Nephron progenitor cell (in vitro differentiated cells): ENCODE data around the gene RBM20.
A peak's percentile ranks its signal among the peaks of the same experiment; 100 is the strongest.
"Not testable (repeated sequence)": the region's sequence is repeated elsewhere in the genome, so short reads cannot be mapped to it uniquely, and the experiment has no call there.

Experiments
- DNase-seq: peaks from one replicate; pipeline ENCODE4 v3.0.0; 2021
- H3K27ac Mint-ChIP-seq: 2 replicates; pipeline ENCODE4 v1.8.0; 2021; ENCODE audit warnings: mild to moderate bottlenecking, moderate library complexity, mixed read lengths
- H3K27me3 Mint-ChIP-seq: 2 replicates; pipeline ENCODE4 v1.8.0; 2021; ENCODE audit warnings: mild to moderate bottlenecking, low read depth, mixed read lengths; ENCODE audit not compliant: poor library complexity
- H3K36me3 Mint-ChIP-seq: 2 replicates; pipeline ENCODE4 v1.8.0; 2021; ENCODE audit warnings: low read depth, mixed read lengths
- H3K4me1 Mint-ChIP-seq: 2 replicates; pipeline ENCODE4 v1.8.0; 2021; ENCODE audit warnings: mixed read lengths
- H3K4me3 Mint-ChIP-seq: 2 replicates; pipeline ENCODE4 v1.8.0; 2021; ENCODE audit warnings: mild to moderate bottlenecking, moderate library complexity, mixed read lengths
- H3K9me3 Mint-ChIP-seq: 2 replicates; pipeline ENCODE4 v1.8.0; 2021; ENCODE audit warnings: mild to moderate bottlenecking, moderate library complexity, mixed read lengths
- TF ChIP-seq, protein P1 (sequence below): fragments of 200-600 bp; sonication (generic); IDR thresholded peaks from 2 replicates; pipeline ENCODE4 v1.5.0; 2021; ENCODE audit warnings: antibody characterized with exemption

The RBM20 gene

DNA sequence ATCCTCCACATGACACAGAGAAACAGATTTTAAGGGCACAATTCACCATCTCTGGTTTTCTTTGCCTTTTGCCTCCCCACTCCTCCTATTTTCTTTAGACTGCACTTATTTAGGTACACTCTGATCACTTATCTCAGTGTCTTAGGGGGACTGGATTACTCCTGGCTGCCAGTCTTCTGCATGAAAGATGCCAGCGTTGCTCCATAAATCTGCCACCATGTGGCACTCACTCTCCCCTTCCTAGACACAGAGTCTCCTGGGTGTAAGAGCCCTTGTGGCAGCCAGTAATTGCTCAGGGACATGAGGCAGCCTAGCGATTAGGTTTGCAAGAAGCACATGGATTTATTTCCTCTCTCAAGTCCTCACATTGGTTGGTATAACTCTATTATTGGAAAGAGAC lies 34.5 kb upstream of the RBM20 start:
- Mint-ChIP-seq H3K9me3 (no peaks in the 10 kb centered on the region), H3K27ac (peak overlapping the region; percentile 60), H3K36me3 (peaks cover 14% of the 10 kb centered on the region), H3K4me3 (no peak overlapping the region), H3K4me1 (peaks cover 17% of the 10 kb centered on the region), H3K27me3 (peaks cover 6% of the 10 kb centered on the region)
- TF ChIP-seq, protein P1, sequence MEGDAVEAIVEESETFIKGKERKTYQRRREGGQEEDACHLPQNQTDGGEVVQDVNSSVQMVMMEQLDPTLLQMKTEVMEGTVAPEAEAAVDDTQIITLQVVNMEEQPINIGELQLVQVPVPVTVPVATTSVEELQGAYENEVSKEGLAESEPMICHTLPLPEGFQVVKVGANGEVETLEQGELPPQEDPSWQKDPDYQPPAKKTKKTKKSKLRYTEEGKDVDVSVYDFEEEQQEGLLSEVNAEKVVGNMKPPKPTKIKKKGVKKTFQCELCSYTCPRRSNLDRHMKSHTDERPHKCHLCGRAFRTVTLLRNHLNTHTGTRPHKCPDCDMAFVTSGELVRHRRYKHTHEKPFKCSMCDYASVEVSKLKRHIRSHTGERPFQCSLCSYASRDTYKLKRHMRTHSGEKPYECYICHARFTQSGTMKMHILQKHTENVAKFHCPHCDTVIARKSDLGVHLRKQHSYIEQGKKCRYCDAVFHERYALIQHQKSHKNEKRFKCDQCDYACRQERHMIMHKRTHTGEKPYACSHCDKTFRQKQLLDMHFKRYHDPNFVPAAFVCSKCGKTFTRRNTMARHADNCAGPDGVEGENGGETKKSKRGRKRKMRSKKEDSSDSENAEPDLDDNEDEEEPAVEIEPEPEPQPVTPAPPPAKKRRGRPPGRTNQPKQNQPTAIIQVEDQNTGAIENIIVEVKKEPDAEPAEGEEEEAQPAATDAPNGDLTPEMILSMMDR = no peak
- no peak for DNase-seq

DNA sequence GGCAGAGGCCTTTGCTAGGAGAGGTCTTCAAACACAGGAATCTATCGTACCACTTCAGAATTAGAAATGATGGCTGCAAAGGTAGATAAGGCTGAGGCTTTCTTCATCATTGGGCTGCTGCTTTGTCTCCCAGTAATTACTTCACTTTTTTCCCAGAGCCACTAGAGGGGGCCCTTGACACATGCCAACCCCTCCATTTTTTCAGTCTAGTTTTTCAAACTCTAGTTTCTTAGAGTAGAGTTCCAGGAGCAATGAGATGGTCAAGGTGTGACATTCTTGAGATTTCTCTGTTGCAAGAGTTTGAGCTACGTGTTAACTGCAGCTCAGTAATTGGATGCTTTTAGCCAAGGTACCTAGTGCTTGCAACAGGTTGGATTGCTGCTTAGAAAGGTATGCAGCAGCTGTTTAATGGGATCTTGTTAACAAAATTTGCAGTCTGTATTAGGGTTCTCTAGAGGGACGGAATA lies 33.8 kb upstream of the RBM20 start:
- no peak overlapping the region for H3K4me3 Mint-ChIP-seq
- DNase-seq = peak; percentile 58
- no peak overlapping the region for H3K27ac Mint-ChIP-seq
- peaks cover 6% of the 10 kb centered on the region for H3K36me3 Mint-ChIP-seq
- H3K27me3 Mint-ChIP-seq = peaks cover 6% of the 10 kb centered on the region
- H3K9me3 Mint-ChIP-seq = no peaks in the 10 kb centered on the region
- peaks cover 24% of the 10 kb centered on the region for H3K4me1 Mint-ChIP-seq
- TF ChIP-seq, protein P1 = peak; percentile 93

DNA sequence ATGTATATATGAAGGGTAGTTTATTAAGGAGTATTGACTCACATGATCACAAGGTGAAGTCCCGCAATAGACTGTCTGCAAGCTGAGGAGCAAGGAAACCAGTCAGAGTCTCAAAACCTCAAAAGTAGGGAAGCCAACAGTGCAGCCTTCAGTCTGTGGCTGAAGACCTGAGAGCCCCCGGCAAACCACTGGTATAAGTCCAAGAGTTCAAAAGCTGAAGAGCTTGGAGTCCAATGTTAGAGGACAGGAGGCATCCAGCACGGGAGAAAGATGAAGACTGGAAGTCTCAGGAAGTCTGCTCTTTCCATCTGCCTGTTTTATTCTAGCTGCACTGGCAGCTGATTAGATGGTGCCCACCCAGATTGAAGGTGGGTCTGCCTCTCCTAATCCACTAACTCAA lies 33.4 kb upstream of the RBM20 start:
- not testable (repeated sequence) for H3K27ac Mint-ChIP-seq, H3K9me3 Mint-ChIP-seq

DNA sequence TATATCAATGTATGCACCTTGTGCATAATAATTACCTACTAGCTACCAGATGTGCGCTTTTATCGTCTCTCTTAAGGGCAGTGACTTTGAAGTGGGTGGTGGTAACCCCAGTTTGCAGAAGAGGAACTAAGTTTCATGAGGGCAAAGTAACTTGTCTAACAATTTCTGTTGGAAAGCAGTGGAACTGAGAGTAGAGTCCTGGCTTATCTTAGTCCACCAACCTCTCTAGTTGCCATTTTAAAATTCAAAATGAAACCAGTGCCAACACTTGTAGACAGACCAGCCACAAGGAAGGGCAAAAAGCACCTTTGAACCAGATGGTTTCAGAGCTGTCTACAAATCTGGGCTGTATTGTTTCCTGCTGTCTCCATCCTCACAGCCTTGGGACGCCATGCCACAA lies 32.0 kb upstream of the RBM20 start:
- Mint-ChIP-seq H3K36me3 (no peaks in the 10 kb centered on the region), H3K4me3 (no peak overlapping the region), H3K9me3 (no peaks in the 10 kb centered on the region), H3K27ac (no peak overlapping the region), H3K4me1 (peaks cover 30% of the 10 kb centered on the region), H3K27me3 (peaks cover 6% of the 10 kb centered on the region)
- TF ChIP-seq, protein P1 = no peak
- no peak for DNase-seq

More for the DNA sequence above, 33.4 kb upstream of the RBM20 start:
- H3K36me3 Mint-ChIP-seq, H3K27me3 Mint-ChIP-seq, DNase-seq, H3K4me3 Mint-ChIP-seq: not testable (repeated sequence)
- peaks cover 28% of the 10 kb centered on the region for H3K4me1 Mint-ChIP-seq

DNA sequence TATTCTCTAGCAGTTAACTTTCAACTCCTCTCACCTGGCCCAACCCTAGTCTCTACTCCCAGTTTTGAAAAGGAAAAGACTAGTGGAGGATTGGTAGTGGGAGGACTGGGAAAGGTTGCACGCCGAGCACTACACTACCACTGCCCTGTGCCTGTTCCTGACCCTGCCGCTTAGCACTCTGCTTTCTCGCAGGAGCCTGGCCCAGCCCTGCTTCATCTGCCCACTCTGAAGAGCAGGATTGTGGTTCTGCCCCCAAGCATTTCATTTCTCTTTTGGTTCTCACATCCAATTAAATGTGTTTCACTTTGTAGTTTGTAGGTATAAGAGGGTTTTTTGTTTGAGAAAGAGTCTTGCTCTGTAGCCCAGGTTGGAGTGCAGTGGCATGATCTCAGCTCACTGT lies 31.5 kb upstream of the RBM20 start:
- H3K9me3 Mint-ChIP-seq = no peaks in the 10 kb centered on the region
- peaks cover 35% of the 10 kb centered on the region for H3K4me1 Mint-ChIP-seq
- TF ChIP-seq, protein P1 = no peak
- no peak for DNase-seq
- peaks cover 6% of the 10 kb centered on the region for H3K27me3 Mint-ChIP-seq
- no peaks in the 10 kb centered on the region for H3K36me3 Mint-ChIP-seq
- no peak overlapping the region for H3K27ac Mint-ChIP-seq
- H3K4me3 Mint-ChIP-seq = no peak overlapping the region

DNA sequence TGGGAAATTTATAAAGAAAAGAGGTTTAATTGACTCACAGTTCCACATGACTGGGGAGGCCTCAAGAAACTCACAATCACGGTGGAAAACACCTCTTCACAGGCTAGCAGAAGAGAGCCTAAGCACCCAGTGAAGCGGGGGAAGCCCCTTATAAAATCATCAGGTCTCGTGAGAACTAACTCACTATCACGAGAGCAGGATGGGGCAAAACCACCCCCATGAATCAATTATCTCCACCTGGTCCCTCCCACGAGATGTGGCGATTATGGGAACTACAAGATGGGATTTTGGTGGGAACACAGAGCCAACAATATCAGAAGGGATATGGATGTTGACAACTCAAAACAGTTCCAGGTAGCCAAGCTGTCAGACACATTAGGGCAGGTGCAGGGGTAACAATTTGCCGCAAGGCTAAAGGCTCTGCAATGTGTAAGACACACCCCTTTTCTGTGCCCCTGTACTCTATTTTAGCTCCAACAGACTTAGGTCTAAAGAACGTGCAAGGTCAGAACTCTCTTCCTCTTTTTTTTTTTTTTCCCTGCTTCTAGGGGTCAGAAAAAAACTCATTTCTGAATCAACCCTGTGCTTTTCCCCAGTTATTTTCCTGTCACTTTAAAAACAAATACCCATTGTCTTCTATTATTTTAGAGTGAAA lies 30.7 kb upstream of the RBM20 start:
- H3K36me3 Mint-ChIP-seq = no peaks in the 10 kb centered on the region
- H3K9me3 Mint-ChIP-seq = no peaks in the 10 kb centered on the region
- peaks cover 43% of the 10 kb centered on the region for H3K4me1 Mint-ChIP-seq
- no peak overlapping the region for H3K4me3 Mint-ChIP-seq
- no peak for DNase-seq
- TF ChIP-seq, protein P1 = no peak
- H3K27me3 Mint-ChIP-seq = peaks cover 6% of the 10 kb centered on the region
- no peak overlapping the region for H3K27ac Mint-ChIP-seq
